H1 (cell line): Measurements from ENCODE around the gene KRT13. TPM values are rescaled to one million over a fixed set of nuclear protein-coding genes. Genes with fewer than 3 reads are reported as not detected.

Experiments
- CTCF ChIA-PET: fragments of 300-600 bp; sonication (Branson Sonifier 250); formaldehyde crosslinking; loops from one replicate; lab custom pipeline; 2021; ENCODE audit not compliant: partially characterized antibody; lab: Charles Lee
- POLR2A ChIA-PET: fragments of 300-600 bp; sonication (Branson Sonifier 250); formaldehyde crosslinking; loops from one replicate; lab custom pipeline; 2021; ENCODE audit warnings: inconsistent platforms; ENCODE audit not compliant: partially characterized antibody; lab: Charles Lee
- DNase-seq, 2 experiments: peaks; one replicate each; pipeline versions ENCODE4 v3.0.0 to v3.0.0-alpha.2; 2010 to 2022; ENCODE audit warnings: low spot score in 2 of 2, low read depth in 1 of 2, mixed read lengths in 1 of 2
- FAIRE-seq: peaks from 2 replicates; lab custom pipeline; 2011; peaks lifted over from hg19 to GRCh38; lab: Jason Lieb, UNC
- H2AFZ ChIP-seq: 2 replicates; pipeline ENCODE4 v1.8.1; 2012; ENCODE audit warnings: low read length, inconsistent platforms
- H2AK5ac ChIP-seq: 2 replicates; pipeline ENCODE4 v1.6.1; 2013; ENCODE audit warnings: low read depth, low read length
- H2BK120ac ChIP-seq: replicated peaks from 2 replicates; pipeline ENCODE3; 2013; ENCODE audit warnings: low read depth, low read length, inconsistent platforms
- H2BK12ac ChIP-seq: 2 replicates; pipeline ENCODE4 v1.6.1; 2013; ENCODE audit warnings: low read depth, low read length
- H2BK15ac ChIP-seq: 2 replicates; pipeline ENCODE4 v1.6.1; 2013; ENCODE audit warnings: low read length
- H2BK20ac ChIP-seq: 2 replicates; pipeline ENCODE4 v1.6.1; 2013; ENCODE audit warnings: low read length
- H2BK5ac ChIP-seq: 2 replicates; pipeline ENCODE4 v1.6.1; 2013; ENCODE audit warnings: low read depth, low read length
- H3K14ac ChIP-seq: 2 replicates; pipeline ENCODE4 v1.6.1; 2013; ENCODE audit warnings: inconsistent platforms; ENCODE audit not compliant: insufficient read length
- H3K18ac ChIP-seq: 2 replicates; pipeline ENCODE4 v1.6.1; 2013; ENCODE audit warnings: low read length; ENCODE audit errors: extremely low read depth
- H3K23ac ChIP-seq: 2 replicates; pipeline ENCODE4 v1.6.1; 2013; ENCODE audit warnings: inconsistent platforms; ENCODE audit not compliant: insufficient read length
- H3K23me2 ChIP-seq: 2 replicates; pipeline ENCODE4 v1.6.1; 2013; ENCODE audit warnings: low read depth, low read length
- H3K27ac ChIP-seq: 2 replicates; pipeline ENCODE4 v1.6.1; 2011; ENCODE audit warnings: low read depth, low read length, inconsistent platforms
- H3K27me3 ChIP-seq, 4 experiments: replicated peaks in 1 of 4; 1 replicate in 1 of 4; 2 replicates in 3 of 4; pipeline versions ENCODE4 v1.6.1 to v1.8.1; 2011 to 2013; ENCODE audit warnings: low read length in 3 of 4, mild to moderate bottlenecking in 3 of 4, inconsistent platforms in 2 of 4, mixed read lengths in 2 of 4, moderate library complexity in 1 of 4; ENCODE audit not compliant: control insufficient read depth in 3 of 4, insufficient read depth in 3 of 4; ENCODE audit errors: extremely low read depth in 1 of 4
- H3K36me3 ChIP-seq, 4 experiments: 2 replicates each; pipeline versions ENCODE4 v1.6.1 to v1.8.1; 2011 to 2013; ENCODE audit warnings: mild to moderate bottlenecking in 4 of 4, low read length in 3 of 4, moderate library complexity in 2 of 4, control low read depth in 1 of 4, inconsistent platforms in 1 of 4; ENCODE audit not compliant: insufficient read depth in 4 of 4, control insufficient read depth in 2 of 4
- H3K4ac ChIP-seq: replicated peaks from 2 replicates; pipeline ENCODE3; 2013; ENCODE audit warnings: low read length, low read depth, mixed read lengths, inconsistent platforms; ENCODE audit not compliant: insufficient read length
- H3K4me1 ChIP-seq, 4 experiments: replicated peaks in 1 of 4; 1 replicate in 1 of 4; 2 replicates in 3 of 4; pipeline versions ENCODE4 v1.6.1 to v1.8.1; 2011 to 2013; ENCODE audit warnings: low read length in 3 of 4, inconsistent platforms in 2 of 4, mixed read lengths in 1 of 4; ENCODE audit not compliant: insufficient read depth in 4 of 4, control insufficient read depth in 3 of 4
- H3K4me2 ChIP-seq, 2 experiments: 2 replicates each; pipeline versions ENCODE4 v1.6.1 to v1.8.1; 2011 to 2013; ENCODE audit warnings: low read depth in 2 of 2, low read length in 2 of 2, control low read depth in 1 of 2, inconsistent platforms in 1 of 2, mild to moderate bottlenecking in 1 of 2; ENCODE audit not compliant: insufficient read depth in 1 of 2
- H3K4me3 ChIP-seq, 4 experiments: fragments of 200-600, 300-600 bp in 1 of 4; sonication (generic), shearing (Covaris generic), sonication (Bioruptor Twin) in 1 of 4; 2 replicates each; pipeline versions ENCODE4 v1.5.1 to v1.8.1; 2011 to 2016; ENCODE audit warnings: low read length in 4 of 4, low read depth in 3 of 4, control low read depth in 2 of 4, inconsistent platforms in 2 of 4, mild to moderate bottlenecking in 2 of 4, mixed read lengths in 1 of 4, moderate library complexity in 1 of 4; ENCODE audit not compliant: insufficient read depth in 2 of 4; ENCODE audit errors: extremely low read depth in 1 of 4
- H3K56ac ChIP-seq: replicated peaks from 2 replicates; pipeline ENCODE3; 2013; ENCODE audit warnings: low read depth, mild to moderate bottlenecking, mixed read lengths, low read length, inconsistent platforms; ENCODE audit not compliant: insufficient read length
- H3K79me1 ChIP-seq: 2 replicates; pipeline ENCODE4 v1.6.1; 2013; ENCODE audit warnings: low read depth, low read length, control low read depth
- H3K79me2 ChIP-seq, 2 experiments: 2 replicates each; pipeline versions ENCODE4 v1.6.1 to v1.8.1; 2012 to 2013; ENCODE audit warnings: low read length in 2 of 2, mild to moderate bottlenecking in 2 of 2, inconsistent platforms in 1 of 2; ENCODE audit not compliant: insufficient read depth in 2 of 2, control insufficient read depth in 1 of 2
- H3K9ac ChIP-seq, 4 experiments: replicated peaks in 1 of 4; 1 replicate in 1 of 4; 2 replicates in 3 of 4; pipeline versions ENCODE4 v1.6.1 to v1.8.1; 2011 to 2013; ENCODE audit warnings: low read depth in 3 of 4, low read length in 3 of 4, control low read depth in 2 of 4, mild to moderate bottlenecking in 2 of 4, moderate library complexity in 2 of 4, inconsistent platforms in 1 of 4; ENCODE audit errors: extremely low read depth in 1 of 4
- H3K9me3 ChIP-seq, 2 experiments: 2 replicates each; pipeline versions ENCODE4 v1.6.1 to v1.8.1; 2012 to 2013; ENCODE audit warnings: mild to moderate bottlenecking in 2 of 2, moderate library complexity in 2 of 2, control low read depth in 1 of 2, inconsistent platforms in 1 of 2, low read depth in 1 of 2, low read length in 1 of 2, mixed read lengths in 1 of 2; ENCODE audit not compliant: insufficient read depth in 2 of 2
- H4K20me1 ChIP-seq, 2 experiments: replicated peaks in 1 of 2; 2 replicates each; pipeline versions ENCODE3 to v1.8.1; 2011 to 2013; ENCODE audit warnings: inconsistent platforms in 2 of 2, low read length in 2 of 2, mild to moderate bottlenecking in 1 of 2; ENCODE audit not compliant: insufficient read depth in 2 of 2, control insufficient read depth in 1 of 2
- H4K5ac ChIP-seq: 2 replicates; pipeline ENCODE4 v1.6.1; 2013; ENCODE audit warnings: low read length, low read depth, mixed read lengths, inconsistent platforms; ENCODE audit not compliant: insufficient read length
- H4K8ac ChIP-seq: 2 replicates; pipeline ENCODE4 v1.8.0; 2013; ENCODE audit warnings: mild to moderate bottlenecking, moderate library complexity, low read length, inconsistent platforms; ENCODE audit not compliant: insufficient read depth; ENCODE audit errors: extremely low read depth
- H4K91ac ChIP-seq: replicated peaks from 2 replicates; pipeline ENCODE3; 2013; ENCODE audit warnings: low read length, mixed read lengths, inconsistent platforms; ENCODE audit not compliant: insufficient read length
- BCL11A ChIP-seq, 2 experiments: IDR thresholded peaks; one replicate each; pipeline ENCODE4 v1.6.1; 2011; ENCODE audit warnings: low read depth in 2 of 2, low read length in 2 of 2, mild to moderate bottlenecking in 2 of 2
- CHD1 ChIP-seq: IDR thresholded peaks from 2 replicates; pipeline ENCODE4 v1.6.1; 2012; ENCODE audit warnings: low read depth, low read length, improper control_type of control experiment
- CREB1 ChIP-seq: IDR thresholded peaks from 2 replicates; pipeline ENCODE4 v1.6.1; 2012; ENCODE audit warnings: inconsistent platforms
- CTBP2 ChIP-seq: IDR thresholded peaks from 2 replicates; pipeline ENCODE4 v1.7.0; 2011; ENCODE audit warnings: borderline replicate concordance, mild to moderate bottlenecking, moderate library complexity, mixed read lengths, low read length; ENCODE audit not compliant: insufficient read depth, insufficient read length
- E2F6 ChIP-seq: IDR thresholded peaks from 2 replicates; pipeline ENCODE4 v1.6.1; 2012; ENCODE audit warnings: inconsistent platforms
- SIN3A ChIP-seq, 2 experiments: IDR thresholded peaks in 1 of 2; conservative IDR thresholded peaks in 1 of 2; 2 replicates each; pipeline ENCODE4 v1.6.1; 2011 to 2012; ENCODE audit warnings: low read length in 2 of 2, improper control_type of control experiment in 1 of 2, low read depth in 1 of 2, mild to moderate bottlenecking in 1 of 2
- SIRT6 ChIP-seq: IDR thresholded peaks from one replicate; pipeline ENCODE4 v1.7.1; 2012; ENCODE audit warnings: low read length, inconsistent platforms
- SP1 ChIP-seq: IDR thresholded peaks from 2 replicates; pipeline ENCODE4 v1.6.1; 2011; ENCODE audit warnings: low read depth, low read length
- SP2 ChIP-seq: IDR thresholded peaks from 2 replicates; pipeline ENCODE4 v1.6.1; 2012; ENCODE audit warnings: mild to moderate bottlenecking, low read length, inconsistent platforms
- TBP ChIP-seq: IDR thresholded peaks from 2 replicates; pipeline ENCODE4 v1.6.1; 2011; ENCODE audit warnings: low read depth, low read length, improper control_type of control experiment
- YY1 ChIP-seq: IDR thresholded peaks from 2 replicates; pipeline ENCODE4 v1.6.1; 2011; ENCODE audit warnings: low read depth, mild to moderate bottlenecking, low read length
- WGBS, 2 experiments: shearing (Covaris generic) in 1 of 2; methylation state at CpG; one replicate each; pipeline versions ENCODE4 v1.1.6 to v1.1.7; 2013 to 2015; ENCODE audit warnings: low lambda C conversion rate in 2 of 2, mixed read lengths in 2 of 2, inconsistent platforms in 1 of 2, low coverage in 1 of 2, missing lambda C conversion rate in 1 of 2; ENCODE audit not compliant: insufficient replicate concordance in 2 of 2, insufficient coverage in 1 of 2, insufficient read length in 1 of 2; ENCODE audit errors: extremely low coverage in 1 of 2, missing lambda C conversion rate in 1 of 2; 5-methylcytosine and 5-hydroxymethylcytosine counted together
- polyA plus RNA-seq, 7 experiments: library from polyadenylated mRNA; depleted of rRNA in 3 of 7; stranded (reverse) in 5 of 7; unstranded in 2 of 7; fragments of >200 nt in 5 of 7; fragments of 200-250 nt in 2 of 7; gene quantifications; 1 replicate in 5 of 7; 2 replicates in 1 of 7; 4 replicates in 1 of 7; pipeline versions ENCODE4 v1.2.1 to v1.2.3, GENCODE V29; 2011 to 2013; ENCODE audit warnings: missing spikeins in 2 of 7, mixed read lengths in 2 of 7
- total RNA-seq: library from RNA; stranded (reverse); fragmentation: NEBNext Ultra II Directional; extraction: Animal tissue kit (Norgen Biotek cat#: 25700); gene quantifications from 2 replicates; pipeline ENCODE4 v1.2.1, GENCODE V29; 2021

Gene KRT13
- total and polyA plus RNA-seq, 2 of the 8 experiments (the other 6 are each of a cell fraction or from before 2014, with no cell fraction given): 0.09 TPM; not detected in 1

DNA sequence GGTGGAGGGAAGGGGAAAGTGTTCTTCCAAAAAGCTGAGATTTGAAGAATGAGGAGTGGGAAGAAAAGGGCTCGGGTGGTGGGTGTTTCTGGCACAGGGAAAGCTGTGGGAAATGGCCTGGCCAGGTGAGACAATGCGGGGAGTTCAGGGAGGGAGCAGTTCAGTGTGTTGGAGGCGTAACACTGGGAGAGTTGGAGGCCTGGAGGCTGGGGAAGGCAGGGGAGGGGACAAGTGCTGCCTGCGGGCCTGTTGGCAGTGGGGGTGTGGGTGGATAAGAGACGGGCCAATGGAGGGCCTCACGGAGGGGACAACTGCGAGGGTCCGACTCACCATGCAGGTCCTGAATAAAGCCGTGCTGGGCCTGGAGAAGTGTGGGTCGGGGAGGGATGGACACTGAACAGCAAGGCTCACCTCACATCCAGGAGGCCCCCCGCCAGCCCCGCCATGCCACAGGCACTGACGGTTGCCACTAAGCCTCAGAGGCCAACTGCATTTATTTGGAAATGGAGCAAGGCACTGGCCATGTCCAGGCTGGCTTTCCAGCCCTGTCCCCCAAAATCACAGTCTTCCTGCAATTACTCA lies 40.5 kb upstream of the KRT13 start:
- no peaks in the 10 kb centered on the region for H4K20me1 ChIP-seq
- no peak overlapping the region for H4K8ac ChIP-seq
- H3K4me1 ChIP-seq: peaks cover 8 to 24% (median 14%) of the 10 kb centered on the region in 4 experiments
- H3K18ac ChIP-seq: no peak overlapping the region
- FAIRE-seq (no peak), DNase-seq (no peak)
- no peaks in the 10 kb centered on the region for H3K79me1 ChIP-seq
- no peak overlapping the region for H3K9ac ChIP-seq
- H3K36me3 ChIP-seq: no peaks in the 10 kb centered on the region
- H3K9me3 ChIP-seq: no peaks in the 10 kb centered on the region; a peak in 1 of 4 replicates
- H4K5ac ChIP-seq: no peak overlapping the region
- H3K23ac ChIP-seq: no peak overlapping the region
- H3K79me2 ChIP-seq: no peaks in the 10 kb centered on the region
- no peak overlapping the region for H3K27ac ChIP-seq
- H3K14ac ChIP-seq: no peak overlapping the region
- no peak overlapping the region for H2BK12ac ChIP-seq
- H3K4me2 ChIP-seq: no peak overlapping the region
- TF ChIP-seq TBP: no peak
- no peak for TF ChIP-seq CHD1
- no peak for TF ChIP-seq SP1
- no peak for TF ChIP-seq SIN3A (conservative IDR thresholded peaks at IDR 0.05 in 1 of 2, IDR thresholded peaks at IDR 0.05 in 1 of 2; ENCODE audit: low read depth in 1 of 2, low read length in 2 of 2)
- no peak for TF ChIP-seq YY1
- no peak for TF ChIP-seq SP2
- TF ChIP-seq E2F6: no peak
- TF ChIP-seq CREB1: no peak
- no peak for TF ChIP-seq BCL11A (IDR thresholded peaks at IDR 0.05; ENCODE audit: low read depth in 2 of 2, low read length in 2 of 2)
- no peak for TF ChIP-seq SIRT6
- no peak for TF ChIP-seq CTBP2
- no peaks in the 10 kb centered on the region; a peak in 1 of 7 replicates for H3K27me3 ChIP-seq
- no peak overlapping the region for H3K56ac ChIP-seq
- H2BK20ac ChIP-seq: peak overlapping the region; percentile 48; the same call in 1 of the 2 replicates
- H2AK5ac ChIP-seq: no peak overlapping the region; the same call in 1 of the 2 replicates
- H3K4ac ChIP-seq: no peak overlapping the region
- 84% methylated on average over 13 of the region's 13 CpGs; no CpG with 5 or more reads in 1 of the 2 experiments for WGBS, 2 experiments
- H3K4me3 ChIP-seq: no peak overlapping the region
- H4K91ac ChIP-seq: no peak overlapping the region
- H2BK5ac ChIP-seq: no peak overlapping the region
- no peak overlapping the region for H2BK120ac ChIP-seq
- ChIA-PET POLR2A (interaction anchor here (0.6 to 16.2 kb wide), 2 partner anchors 20 to 82 kb away, joined by 3 to 293 read pairs; partner anchors contain the start of gene KRT19), CTCF (interaction anchor here (1.3 to 21.2 kb wide), 6 partner anchors 16 to 119 kb away, joined by 3 to 492 read pairs (median 179); partner anchors contain the start of genes KRT13, KRT19, KRT35 and KRT36)
- no peak overlapping the region for H2AFZ ChIP-seq
- H3K23me2 ChIP-seq: no peaks in the 10 kb centered on the region
- H2BK15ac ChIP-seq: peak overlapping the region; percentile 81; the same call in 1 of the 2 replicates
